Small intestine (tissue), 16 donors: Measurements from ENCODE around the gene CTAGE9. TPM values are rescaled to one million over a fixed set of nuclear protein-coding genes. Genes with fewer than 3 reads are reported as not detected.
"Not testable (repeated sequence)": the region's sequence is repeated elsewhere in the genome, so short reads cannot be mapped to it uniquely, and the experiment has no call there.

Experiments
- DNase-seq, 2 donors: peaks; one replicate each; pipeline versions ENCODE4 v3.0.0 to v3.0.0-alpha.2; 2013
- FAIRE-seq: peaks from 2 replicates; lab custom pipeline; 2012; peaks lifted over from hg19 to GRCh38; lab: Jason Lieb, UNC
- H3K27ac ChIP-seq, 3 donors: one replicate each; pipeline ENCODE4 v1.5.1; 2013; ENCODE audit warnings: low read length in 2 of 3, mild to moderate bottlenecking in 2 of 3, control low read depth in 1 of 3, inconsistent platforms in 1 of 3, low read depth in 1 of 3, moderate library complexity in 1 of 3
- H3K27me3 ChIP-seq, 3 donors: one replicate each; pipeline ENCODE4 v1.6.1; 2013; ENCODE audit warnings: low read length in 3 of 3, inconsistent platforms in 1 of 3; ENCODE audit not compliant: control insufficient read depth in 3 of 3, insufficient read depth in 3 of 3
- H3K36me3 ChIP-seq, 3 donors: one replicate each; pipeline ENCODE4 v1.6.1; 2013; ENCODE audit warnings: low read length in 3 of 3, inconsistent platforms in 1 of 3, low read depth in 1 of 3, mild to moderate bottlenecking in 1 of 3, moderate library complexity in 1 of 3; ENCODE audit not compliant: control insufficient read depth in 3 of 3, insufficient read depth in 2 of 3
- H3K4me1 ChIP-seq, 3 donors: one replicate each; pipeline ENCODE4 v1.6.1; 2013; ENCODE audit warnings: low read length in 2 of 3, inconsistent platforms in 1 of 3, low read depth in 1 of 3, mild to moderate bottlenecking in 1 of 3, moderate library complexity in 1 of 3; ENCODE audit not compliant: control insufficient read depth in 3 of 3, insufficient read depth in 2 of 3
- H3K4me3 ChIP-seq, 3 donors: one replicate each; pipeline ENCODE4 v1.5.1; 2013; ENCODE audit warnings: low read length in 3 of 3, control low read depth in 1 of 3, inconsistent platforms in 1 of 3, low read depth in 1 of 3, mild to moderate bottlenecking in 1 of 3, moderate library complexity in 1 of 3
- H3K9me3 ChIP-seq, 2 donors: one replicate each; pipeline ENCODE4 v1.6.1; 2013; ENCODE audit warnings: low read depth in 1 of 2, low read length in 1 of 2; ENCODE audit not compliant: control insufficient read depth in 2 of 2, insufficient read depth in 1 of 2
- WGBS, 3 donors: extraction: QIAGEN DNeasy Blood & Tissue Kit; methylation state at CpG; one replicate each; pipeline ENCODE4 v1.1.7; 2013; 5-methylcytosine and 5-hydroxymethylcytosine counted together
- long read RNA-seq, 10 donors: transcript quantifications; one replicate each; lab custom pipeline, GENCODE V29; 2026
- polyA plus RNA-seq, 4 donors: library from polyadenylated mRNA; stranded (reverse) in 3 of 4; unstranded in 1 of 4; fragments of 200-250 nt in 3 of 4; fragments of 120-200 nt in 1 of 4; gene quantifications; one replicate each; pipeline versions ENCODE4 v1.2.1 to v1.2.3, GENCODE V29; 2013
- donor health status: healthy with polysubstance abuse.
- donor health status: control.
- donor health status: control.
- donor health status: Bipolar disorder and iron deficiency.
- donor health status: healthy.

The CTAGE9 gene, protein sequence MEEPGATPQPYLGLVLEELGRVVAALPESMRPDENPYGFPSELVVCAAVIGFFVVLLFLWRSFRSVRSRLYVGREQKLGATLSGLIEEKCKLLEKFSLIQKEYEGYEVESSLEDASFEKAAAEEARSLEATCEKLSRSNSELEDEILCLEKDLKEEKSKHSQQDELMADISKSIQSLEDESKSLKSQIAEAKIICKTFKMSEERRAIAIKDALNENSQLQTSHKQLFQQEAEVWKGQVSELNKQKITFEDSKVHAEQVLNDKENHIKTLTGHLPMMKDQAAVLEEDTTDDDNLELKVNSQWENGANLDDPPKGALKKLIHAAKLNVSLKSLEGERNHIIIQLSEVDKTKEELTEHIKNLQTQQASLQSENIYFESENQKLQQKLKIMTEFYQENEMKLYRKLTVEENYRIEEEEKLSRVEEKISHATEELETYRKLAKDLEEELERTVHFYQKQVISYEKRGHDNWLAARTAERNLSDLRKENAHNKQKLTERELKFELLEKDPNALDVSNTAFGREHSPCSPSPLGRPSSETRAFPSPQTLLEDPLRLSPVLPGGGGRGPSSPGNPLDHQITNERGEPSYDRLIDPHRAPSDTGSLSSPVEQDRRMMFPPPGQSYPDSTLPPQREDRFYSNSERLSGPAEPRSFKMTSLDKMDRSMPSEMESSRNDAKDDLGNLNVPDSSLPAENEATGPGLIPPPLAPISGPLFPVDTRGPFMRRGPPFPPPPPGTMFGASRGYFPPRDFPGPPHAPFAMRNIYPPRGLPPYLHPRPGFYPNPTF
- under 1 TPM in 1 of 4 donors, not detected in 3; 0.61 TPM for polyA plus RNA-seq
- long read RNA-seq, donor 1: 0 reads
- long read RNA-seq, donor 2, partial matches to known transcripts: 9 of 9 reads
- long read RNA-seq, donor 2, other reads (novel, unspliced or antisense): 0 of 9 reads
- long read RNA-seq, donor 3, partial matches to known transcripts: 0 of 1 reads
- long read RNA-seq, donor 3, other reads (novel, unspliced or antisense): 0 of 1 reads
- long read RNA-seq, donor 4: 0 reads
- long read RNA-seq, donor 5: 0 reads
- long read RNA-seq, donor 6, partial matches to known transcripts: 0 of 1 reads
- long read RNA-seq, donor 6, other reads (novel, unspliced or antisense): 0 of 1 reads
- long read RNA-seq, donor 7: 0 reads
- long read RNA-seq, donor 8: 0 reads
- long read RNA-seq, donor 9: 0 reads
- long read RNA-seq, donor 10, partial matches to known transcripts: 14 of 14 reads
- long read RNA-seq, donor 10, other reads (novel, unspliced or antisense): 0 of 14 reads

- H3K9me3 ChIP-seq, H3K4me3 ChIP-seq, DNase-seq, H3K36me3 ChIP-seq, FAIRE-seq, H3K27me3 ChIP-seq, H3K4me1 ChIP-seq, H3K27ac ChIP-seq: not testable (repeated sequence)
- 93 to 100% (median 94%) methylated on average over 3 to 9 of the region's 18 CpGs for WGBS, 3 donors
These were observed at the start of gene CTAGE9 for GRCh38 chr6:131710917-131711316. TSS of gene CTAGE9 (minus strand) at chr6:131711017. CDS start at chr6:131711017, 0 bp downstream.

- H3K36me3 ChIP-seq: no peaks in the 10 kb centered on the region
- FAIRE-seq (no peak), DNase-seq (no peak)
- no peak overlapping the region for H3K27ac ChIP-seq
- WGBS, 3 donors: 78 to 93% (median 93%) methylated on average over 4 of the region's 4 CpGs
- H3K27me3 ChIP-seq: no peaks in the 10 kb centered on the region
- H3K4me1 ChIP-seq: no peaks in the 10 kb centered on the region
- H3K9me3 ChIP-seq: no peaks in the 10 kb centered on the region
- H3K4me3 ChIP-seq: no peak overlapping the region
These were observed 48.1 kb upstream of the CTAGE9 start for GRCh38 chr6:131758920-131759319.

GRCh38 chr6:131756039-131756438 lies 45.2 kb upstream of the CTAGE9 start:
- WGBS, 3 donors: 79 to 89% (median 89%) methylated on average over 2 of the region's 2 CpGs
- no peaks in the 10 kb centered on the region for H3K4me1 ChIP-seq
- H3K4me3 ChIP-seq: no peak overlapping the region
- FAIRE-seq (no peak), DNase-seq (no peak)
- no peaks in the 10 kb centered on the region for H3K27me3 ChIP-seq
- no peak overlapping the region for H3K27ac ChIP-seq
- H3K36me3 ChIP-seq: no peaks in the 10 kb centered on the region
- no peaks in the 10 kb centered on the region for H3K9me3 ChIP-seq

DNA sequence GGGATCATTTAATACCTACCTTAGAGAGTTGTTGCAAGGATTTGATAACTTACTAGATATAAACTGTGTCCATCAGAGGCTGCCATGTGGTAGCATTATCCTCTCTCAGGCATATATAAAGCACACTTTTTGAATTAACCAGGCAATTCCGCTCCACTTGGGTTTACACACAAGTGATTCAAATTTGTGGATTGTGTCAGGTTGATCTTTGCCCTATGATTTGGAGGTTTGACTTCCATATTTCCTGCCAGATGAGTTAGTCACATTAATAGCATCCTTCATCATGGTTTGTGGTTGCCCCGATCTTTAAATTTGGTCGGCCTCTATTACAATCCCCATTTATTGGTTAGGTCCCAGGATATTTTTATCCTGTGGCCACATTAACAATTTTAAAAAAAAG lies 44.8 kb upstream of the CTAGE9 start:
- Histone ChIP-seq H3K4me1 (no peaks in the 10 kb centered on the region), H3K4me3 (no peak overlapping the region), H3K36me3 (no peaks in the 10 kb centered on the region), H3K9me3 (no peaks in the 10 kb centered on the region), H3K27ac (no peak overlapping the region), H3K27me3 (no peaks in the 10 kb centered on the region)
- FAIRE-seq (no peak), DNase-seq (no peak)
- WGBS, 3 donors: 92 to 98% (median 93%) methylated on average over 3 of the region's 3 CpGs

GRCh38 chr6:131754715-131755567 lies 44.1 kb upstream of the CTAGE9 start:
- WGBS, 3 donors: 43 to 60% (median 52%) methylated on average over 9 of the region's 9 CpGs
- Histone ChIP-seq H3K4me3 (no peak overlapping the region), H3K27ac (no peak overlapping the region), H3K4me1 (no peaks in the 10 kb centered on the region), H3K27me3 (no peaks in the 10 kb centered on the region), H3K36me3 (no peaks in the 10 kb centered on the region), H3K9me3 (no peaks in the 10 kb centered on the region)
- FAIRE-seq (no peak), DNase-seq (peak in 1 of 2 donors; percentile 9)

DNA sequence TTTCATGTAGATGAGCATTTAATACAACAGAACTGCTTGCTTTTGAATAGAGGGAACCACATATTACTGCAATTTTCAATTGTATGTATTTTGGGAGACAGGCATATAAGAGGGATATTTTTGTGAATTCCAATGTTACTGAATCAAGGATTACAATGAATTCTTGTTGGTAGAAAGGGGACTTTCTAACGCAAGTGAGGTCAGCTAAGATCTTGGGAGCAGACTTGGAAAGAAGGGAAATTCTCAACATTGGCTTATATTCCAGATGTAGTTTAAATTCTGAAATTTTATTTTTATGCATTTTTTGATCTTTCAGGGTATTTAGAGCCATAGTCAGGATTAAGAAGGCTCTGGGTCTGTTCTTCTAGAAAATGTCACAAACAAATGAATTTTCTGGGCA lies 43.3 kb upstream of the CTAGE9 start:
- Histone ChIP-seq H3K4me3 (no peak overlapping the region), H3K9me3 (peaks cover 0 to 2% of the 10 kb centered on the region in 2 donors), H3K27me3 (no peaks in the 10 kb centered on the region), H3K27ac (no peak overlapping the region), H3K36me3 (no peaks in the 10 kb centered on the region), H3K4me1 (no peaks in the 10 kb centered on the region)
- no peak for DNase-seq
- FAIRE-seq: no peak
- WGBS, 3 donors: 76 to 94% (median 92%) methylated on average over 1 of the region's 1 CpG

GRCh38 chr6:131751012-131751715 lies 40.3 kb upstream of the CTAGE9 start:
- H3K27me3 ChIP-seq, H3K4me3 ChIP-seq, H3K4me1 ChIP-seq, FAIRE-seq, DNase-seq, H3K9me3 ChIP-seq, H3K27ac ChIP-seq, H3K36me3 ChIP-seq: not testable (repeated sequence)
- whole genome bisulfite sequencing, 3 donors: 81 to 86% (median 83%) methylated on average over 10 of the region's 10 CpGs
